Measurements from ENCODE around the gene DNAH1. TPM values are rescaled to one million over a fixed set of nuclear protein-coding genes. Genes with fewer than 3 reads are reported as not detected.

Gene DNAH1
- total RNA-seq, 1 donor from 2014 or later = 3.3 TPM

DNA sequence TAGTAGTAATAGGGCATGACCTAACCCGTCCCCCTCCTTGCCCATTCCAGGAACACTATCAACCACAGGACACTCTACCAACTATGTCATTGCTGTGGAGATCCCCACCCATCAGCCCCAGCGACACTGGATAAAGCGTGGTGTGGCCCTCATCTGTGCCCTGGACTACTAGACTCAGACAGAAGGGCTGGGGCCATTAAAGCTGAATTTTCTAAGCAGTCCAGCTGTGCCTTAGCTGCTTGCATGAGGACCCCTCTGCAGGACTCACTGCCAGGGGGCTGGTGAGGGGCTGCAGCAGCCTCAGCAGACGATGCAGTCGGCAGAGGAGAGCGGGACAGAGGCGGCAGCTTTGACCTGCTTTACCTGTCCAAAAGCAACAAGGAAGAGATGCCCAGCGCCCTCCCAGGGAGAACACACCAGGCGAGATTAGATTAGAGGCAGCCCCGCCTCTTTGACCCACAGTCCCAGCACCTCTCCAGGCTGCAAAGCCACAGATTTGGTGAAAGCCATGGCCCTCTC, 84.2 kb downstream of the DNAH1 start:
- Mint-ChIP-seq H3K27me3 (ENCODE audit: unreplicated experiment) (peaks cover 8% of the 10 kb centered on the region), H3K4me3 (ENCODE audit: unreplicated experiment) (no peak overlapping the region), H3K9me3 (ENCODE audit: unreplicated experiment) (no peaks in the 10 kb centered on the region), H3K27ac (ENCODE audit: unreplicated experiment) (no peak overlapping the region), H3K4me1 (ENCODE audit: unreplicated experiment) (no peaks in the 10 kb centered on the region), H3K36me3 (ENCODE audit: low read depth, unreplicated experiment) (peaks cover 25% of the 10 kb centered on the region)
- no peak for DNase-seq (ENCODE audit: low spot score)
- no peak for TF ChIP-seq CTCF (IDR thresholded peaks at IDR 0.05; ENCODE audit: unreplicated experiment)

DNA sequence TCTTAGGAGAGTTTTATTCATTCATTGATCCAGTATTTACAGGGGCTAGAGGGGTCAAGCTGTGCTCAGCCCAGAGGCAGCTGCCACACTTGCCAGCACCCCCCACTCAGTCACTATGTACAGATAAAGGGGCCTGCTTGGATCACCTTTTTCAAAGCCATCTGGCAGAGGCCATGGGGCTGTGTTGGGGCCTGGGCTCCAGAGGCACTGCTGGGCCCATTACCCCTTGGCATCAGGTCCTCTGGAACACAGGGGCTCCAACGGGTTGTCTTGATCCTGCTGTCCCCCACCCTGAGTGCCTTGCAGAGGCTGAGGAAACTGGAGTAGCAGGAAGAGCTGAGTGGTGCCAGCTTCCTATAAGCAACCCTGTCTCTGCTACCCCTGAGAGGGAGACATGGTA, 84.9 kb downstream of the DNAH1 start:
- TF ChIP-seq CTCF (IDR thresholded peaks at IDR 0.05; ENCODE audit: unreplicated experiment) = no peak
- no peak overlapping the region for H3K4me3 Mint-ChIP-seq (ENCODE audit: unreplicated experiment)

GRCh38 chr3:52401551-52401950, 85.4 kb downstream of the DNAH1 start:
- Mint-ChIP-seq H3K36me3 (ENCODE audit: low read depth, unreplicated experiment) (peaks cover 31% of the 10 kb centered on the region), H3K27ac (ENCODE audit: unreplicated experiment) (no peak overlapping the region), H3K27me3 (ENCODE audit: unreplicated experiment) (peaks cover 7% of the 10 kb centered on the region), H3K9me3 (ENCODE audit: unreplicated experiment) (no peaks in the 10 kb centered on the region), H3K4me3 (ENCODE audit: unreplicated experiment) (no peak overlapping the region), H3K4me1 (ENCODE audit: unreplicated experiment) (no peaks in the 10 kb centered on the region)
- DNase-seq (ENCODE audit: low spot score) = no peak
- TF ChIP-seq CTCF (IDR thresholded peaks at IDR 0.05; ENCODE audit: unreplicated experiment) = no peak

More for the DNA sequence above, 84.9 kb downstream of the DNAH1 start:
- H3K4me1 Mint-ChIP-seq (ENCODE audit: unreplicated experiment) = no peaks in the 10 kb centered on the region
- H3K27ac Mint-ChIP-seq (ENCODE audit: unreplicated experiment) = no peak overlapping the region
- no peak for DNase-seq (ENCODE audit: low spot score)
- H3K36me3 Mint-ChIP-seq (ENCODE audit: low read depth, unreplicated experiment) = peaks cover 30% of the 10 kb centered on the region
- no peaks in the 10 kb centered on the region for H3K9me3 Mint-ChIP-seq (ENCODE audit: unreplicated experiment)
- peaks cover 10% of the 10 kb centered on the region for H3K27me3 Mint-ChIP-seq (ENCODE audit: unreplicated experiment)

DNA sequence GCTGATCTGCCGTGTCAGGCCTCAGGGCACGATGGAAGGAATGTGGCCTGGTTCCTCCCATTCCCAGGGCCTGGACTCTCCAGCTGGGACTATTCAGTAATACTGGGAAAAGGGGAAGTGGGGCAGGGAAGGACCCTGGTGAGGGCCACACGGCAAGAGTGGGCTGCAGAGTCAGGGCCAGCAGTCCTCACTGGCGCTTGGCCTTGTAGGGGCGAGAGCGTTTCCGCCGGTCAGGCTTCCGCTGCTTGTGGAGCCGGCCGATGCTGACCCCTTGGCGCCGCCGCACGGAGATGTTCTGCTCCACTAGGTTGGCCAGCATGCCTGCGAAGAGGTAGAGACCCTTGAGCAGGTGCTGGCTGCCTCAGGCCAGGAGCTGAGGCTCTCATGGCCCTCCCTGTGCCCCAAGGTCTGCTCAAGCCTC, 86.0 kb downstream of the DNAH1 start:
- no peak overlapping the region for H3K4me3 Mint-ChIP-seq (ENCODE audit: unreplicated experiment)
- no peak for DNase-seq (ENCODE audit: low spot score)
- no peaks in the 10 kb centered on the region for H3K9me3 Mint-ChIP-seq (ENCODE audit: unreplicated experiment)
- no peak overlapping the region for H3K27ac Mint-ChIP-seq (ENCODE audit: unreplicated experiment)
- H3K36me3 Mint-ChIP-seq (ENCODE audit: low read depth, unreplicated experiment) = peaks cover 31% of the 10 kb centered on the region
- peaks cover 6% of the 10 kb centered on the region for H3K27me3 Mint-ChIP-seq (ENCODE audit: unreplicated experiment)
- no peaks in the 10 kb centered on the region for H3K4me1 Mint-ChIP-seq (ENCODE audit: unreplicated experiment)
- no peak for TF ChIP-seq CTCF (IDR thresholded peaks at IDR 0.05; ENCODE audit: unreplicated experiment)

GRCh38 chr3:52402706-52403270, 86.7 kb downstream of the DNAH1 start:
- Mint-ChIP-seq H3K4me3 (ENCODE audit: unreplicated experiment) (peak overlapping the region; percentile 54), H3K36me3 (ENCODE audit: low read depth, unreplicated experiment) (peaks cover 31% of the 10 kb centered on the region), H3K27ac (ENCODE audit: unreplicated experiment) (no peak overlapping the region), H3K9me3 (ENCODE audit: unreplicated experiment) (no peaks in the 10 kb centered on the region), H3K4me1 (ENCODE audit: unreplicated experiment) (no peaks in the 10 kb centered on the region), H3K27me3 (ENCODE audit: unreplicated experiment) (peaks cover 5% of the 10 kb centered on the region)
- DNase-seq (ENCODE audit: low spot score) = no peak
- no peak for TF ChIP-seq CTCF (IDR thresholded peaks at IDR 0.05; ENCODE audit: unreplicated experiment)

All from endothelial cell (in vitro differentiated cells).